Measurements from ENCODE around the gene ATP6V1G3. TPM values are rescaled to one million over a fixed set of nuclear protein-coding genes. Genes with fewer than 3 reads are reported as not detected.

ATP6V1G3 gene
- total RNA-seq, 4 donors from 2014 or later: not detected

- Histone ChIP-seq H3K36me3 (no peaks in the 10 kb centered on the region), H3K9me3 (no peaks in the 10 kb centered on the region), H3K27me3 (no peaks in the 10 kb centered on the region), H3K4me1 (no peaks in the 10 kb centered on the region), H3K4me3 (no peak overlapping the region), H3K27ac (no peak overlapping the region)
- TF ChIP-seq POLR2A (IDR thresholded peaks at IDR 0.05): no peak
- TF ChIP-seq POLR2AphosphoS5 (IDR thresholded peaks at IDR 0.05): no peak
- TF ChIP-seq, protein P1, sequence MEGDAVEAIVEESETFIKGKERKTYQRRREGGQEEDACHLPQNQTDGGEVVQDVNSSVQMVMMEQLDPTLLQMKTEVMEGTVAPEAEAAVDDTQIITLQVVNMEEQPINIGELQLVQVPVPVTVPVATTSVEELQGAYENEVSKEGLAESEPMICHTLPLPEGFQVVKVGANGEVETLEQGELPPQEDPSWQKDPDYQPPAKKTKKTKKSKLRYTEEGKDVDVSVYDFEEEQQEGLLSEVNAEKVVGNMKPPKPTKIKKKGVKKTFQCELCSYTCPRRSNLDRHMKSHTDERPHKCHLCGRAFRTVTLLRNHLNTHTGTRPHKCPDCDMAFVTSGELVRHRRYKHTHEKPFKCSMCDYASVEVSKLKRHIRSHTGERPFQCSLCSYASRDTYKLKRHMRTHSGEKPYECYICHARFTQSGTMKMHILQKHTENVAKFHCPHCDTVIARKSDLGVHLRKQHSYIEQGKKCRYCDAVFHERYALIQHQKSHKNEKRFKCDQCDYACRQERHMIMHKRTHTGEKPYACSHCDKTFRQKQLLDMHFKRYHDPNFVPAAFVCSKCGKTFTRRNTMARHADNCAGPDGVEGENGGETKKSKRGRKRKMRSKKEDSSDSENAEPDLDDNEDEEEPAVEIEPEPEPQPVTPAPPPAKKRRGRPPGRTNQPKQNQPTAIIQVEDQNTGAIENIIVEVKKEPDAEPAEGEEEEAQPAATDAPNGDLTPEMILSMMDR (IDR thresholded peaks at IDR 0.05): no peak
- 72 to 85% methylated on average over 9 to 10 of the region's 10 CpGs for WGBS, 2 donors (ENCODE audit: low coverage in 1 of 2)
- ATAC-seq: no peak
These were observed 20.6 kb downstream of the ATP6V1G3 start for GRCh38 chr1:198519639-198520501.

DNA sequence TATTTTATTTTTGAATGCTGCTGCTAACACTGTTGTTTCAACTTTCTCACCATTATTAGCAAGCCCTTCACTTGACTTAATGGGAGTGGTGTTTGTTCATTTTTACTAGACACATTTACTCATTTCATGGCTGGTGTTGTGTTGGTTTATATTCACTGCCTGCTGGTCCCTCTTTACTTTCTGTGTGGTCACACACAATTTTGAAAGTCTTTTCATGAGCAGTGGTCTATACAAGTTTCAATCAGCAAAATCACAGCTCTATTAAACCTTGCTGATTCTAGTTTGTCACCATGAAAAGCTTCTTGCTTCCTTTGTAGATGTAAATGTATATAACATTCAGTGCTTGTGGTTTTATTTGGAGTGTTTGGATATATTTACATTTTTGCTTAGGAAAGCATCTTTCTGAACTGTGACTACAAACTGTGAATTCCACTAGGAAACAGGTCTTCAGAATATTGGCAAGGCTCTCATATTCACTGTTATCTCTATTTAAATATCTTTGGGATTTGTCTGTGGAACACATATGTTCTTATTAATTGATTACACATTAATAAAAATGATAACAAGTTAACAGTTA lies 22.8 kb downstream of the ATP6V1G3 start:
- H3K9me3 ChIP-seq: no peaks in the 10 kb centered on the region
- H3K36me3 ChIP-seq: no peaks in the 10 kb centered on the region
- no peak overlapping the region for H3K27ac ChIP-seq
- no peaks in the 10 kb centered on the region for H3K4me1 ChIP-seq
- ATAC-seq: no peak
- H3K4me3 ChIP-seq: no peak overlapping the region
- H3K27me3 ChIP-seq: no peaks in the 10 kb centered on the region
- TF ChIP-seq POLR2A (IDR thresholded peaks at IDR 0.05) (no peak), POLR2AphosphoS5 (IDR thresholded peaks at IDR 0.05) (no peak), EP300 (IDR thresholded peaks at IDR 0.05) (no peak)
- TF ChIP-seq, protein P1 (IDR thresholded peaks at IDR 0.05): no peak

DNA sequence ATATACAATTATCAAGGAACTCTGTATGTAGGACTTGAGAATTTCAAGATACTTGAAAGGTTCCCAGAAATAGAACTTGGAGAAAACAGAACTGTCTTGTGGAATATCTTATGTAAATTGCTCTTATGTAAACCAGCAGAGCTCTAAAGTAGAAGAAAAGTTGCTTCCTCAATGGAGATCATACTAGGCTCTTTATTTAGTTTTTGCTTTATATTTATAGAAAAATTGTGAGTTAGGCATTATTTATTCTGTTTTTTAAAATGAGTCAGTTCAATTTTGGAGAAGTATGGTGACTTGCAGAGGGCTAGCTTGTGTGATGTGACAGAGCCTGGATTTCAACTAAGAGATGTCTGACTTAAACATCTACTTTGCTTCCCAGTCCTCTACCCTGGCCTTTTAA lies 40.4 kb downstream of the ATP6V1G3 start:
- H3K27ac ChIP-seq: no peak overlapping the region
- TF ChIP-seq, protein P1 (IDR thresholded peaks at IDR 0.05): no peak
- no peak for TF ChIP-seq EP300 (IDR thresholded peaks at IDR 0.05)
- TF ChIP-seq POLR2AphosphoS5 (IDR thresholded peaks at IDR 0.05): no peak
- no peak for TF ChIP-seq POLR2A (IDR thresholded peaks at IDR 0.05)
- H3K36me3 ChIP-seq: no peaks in the 10 kb centered on the region
- H3K4me3 ChIP-seq: no peak overlapping the region
- peaks cover 0 to 7% (median 0%) of the 10 kb centered on the region in 3 donors for H3K9me3 ChIP-seq
- H3K27me3 ChIP-seq: no peaks in the 10 kb centered on the region
- H3K4me1 ChIP-seq: no peaks in the 10 kb centered on the region
- no peak for ATAC-seq

DNA sequence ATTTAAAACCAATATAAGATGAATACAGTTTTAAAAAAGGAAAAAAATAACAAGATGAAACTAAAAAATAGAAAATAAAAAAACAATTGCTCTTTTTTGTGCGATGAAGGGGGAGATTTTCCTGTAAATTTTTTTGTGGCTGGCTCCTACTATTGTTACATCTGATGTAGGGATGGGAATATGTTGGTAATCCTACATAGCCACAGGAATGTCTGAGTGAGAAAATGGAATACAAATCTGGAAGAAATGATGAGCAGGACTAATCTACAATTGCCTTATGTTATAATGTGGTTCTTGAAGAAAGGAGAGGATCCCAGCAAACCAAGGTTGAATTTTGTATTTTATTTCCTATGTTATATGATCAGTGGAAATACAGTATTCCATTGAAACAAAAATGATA lies 40.9 kb downstream of the ATP6V1G3 start:
- ATAC-seq: no peak

More for the DNA sequence above, 40.9 kb downstream of the ATP6V1G3 start:
- TF ChIP-seq, protein P1 (IDR thresholded peaks at IDR 0.05): no peak
- TF ChIP-seq POLR2AphosphoS5 (IDR thresholded peaks at IDR 0.05) (no peak), EP300 (IDR thresholded peaks at IDR 0.05) (no peak), POLR2A (IDR thresholded peaks at IDR 0.05) (no peak)
- Histone ChIP-seq H3K36me3 (no peaks in the 10 kb centered on the region), H3K4me1 (no peaks in the 10 kb centered on the region), H3K27me3 (no peaks in the 10 kb centered on the region), H3K27ac (no peak overlapping the region), H3K9me3 (peaks cover 0 to 7% (median 0%) of the 10 kb centered on the region in 3 donors), H3K4me3 (no peak overlapping the region)
- 100% methylated on average over 1 of the region's 1 CpG for WGBS, 2 donors (ENCODE audit: low coverage in 1 of 2)

All from gastroesophageal sphincter (tissue), 4 donors.